Measurements from ENCODE around the gene ADAM15. TPM values are rescaled to one million over a fixed set of nuclear protein-coding genes. Genes with fewer than 3 reads are reported as not detected.

Gene ADAM15
- total RNA-seq, 4 donors from 2014 or later: 90.6 to 196 (median 115) TPM

GRCh38 chr1:155015527-155016230, 35.4 kb upstream of the ADAM15 start:
- Histone ChIP-seq H3K27me3 (no peaks in the 10 kb centered on the region), H3K27ac (peak overlapping the region; percentile 85 to 96 (median 91)), H3K4me1 (peaks cover 36 to 61% (median 52%) of the 10 kb centered on the region in 4 donors), H3K9me3 (no peaks in the 10 kb centered on the region), H3K4me3 (no peak overlapping the region), H3K36me3 (peaks cover 0 to 12% (median 2%) of the 10 kb centered on the region in 4 donors)
- no peak for DNase-seq
- TF ChIP-seq EP300 (IDR thresholded peaks at IDR 0.05; ENCODE audit: low read depth): no peak
- TF ChIP-seq CTCF (IDR thresholded peaks at IDR 0.05): no peak
- TF ChIP-seq POLR2AphosphoS5 (IDR thresholded peaks at IDR 0.05): peak in 2 of 3 donors; percentile 25 to 44
- WGBS, 2 donors (ENCODE audit: low coverage in 1 of 2): 76 to 86% methylated on average over 2 to 16 of the region's 16 CpGs
- intact Hi-C loops (cut with DNase I; ENCODE audit: low total_unique reads): no loop called here
- in situ Hi-C loops (cut with MboI; ENCODE audit: low pct_ligation_motif_present in 1 of 4, low pct_unique_long_range_greater_than_20kb in 1 of 4, low sequenced_read_pairs in 3 of 4): no loop called here

GRCh38 chr1:155016231-155016831, 34.8 kb upstream of the ADAM15 start:
- in situ Hi-C loops (cut with MboI; ENCODE audit: low pct_ligation_motif_present in 1 of 4, low pct_unique_long_range_greater_than_20kb in 1 of 4, low sequenced_read_pairs in 3 of 4): no loop called here
- peak; percentile 67 for DNase-seq
- intact Hi-C loops (cut with DNase I; ENCODE audit: low total_unique reads): no loop called here

GRCh38 chr1:155017041-155017945, 33.8 kb upstream of the ADAM15 start:
- TF ChIP-seq CTCF (IDR thresholded peaks at IDR 0.05) (peak; percentile 97 to 100 (median 99)), POLR2AphosphoS5 (IDR thresholded peaks at IDR 0.05) (peak; percentile 71 to 97 (median 94)), POLR2A (IDR thresholded peaks at IDR 0.05) (peak; percentile 58), EP300 (IDR thresholded peaks at IDR 0.05; ENCODE audit: low read depth) (peak; percentile 100)
- in situ Hi-C loops (cut with MboI; ENCODE audit: low pct_ligation_motif_present in 1 of 4, low pct_unique_long_range_greater_than_20kb in 1 of 4, low sequenced_read_pairs in 3 of 4) (no loop called here), intact Hi-C loops (cut with DNase I; ENCODE audit: low total_unique reads) (no loop called here)
- 0 to 2% methylated on average over 7 to 20 of the region's 49 CpGs for WGBS, 2 donors (ENCODE audit: low coverage in 1 of 2)
- H3K27ac ChIP-seq: peak overlapping the region; percentile 85 to 96 (median 91)
- H3K4me3 ChIP-seq: peak overlapping the region; percentile 17 to 40 (median 33)
- peaks cover 28 to 46% (median 36%) of the 10 kb centered on the region in 4 donors for H3K4me1 ChIP-seq
- peak; percentile 96 for DNase-seq
- H3K36me3 ChIP-seq: peaks cover 0 to 12% (median 2%) of the 10 kb centered on the region in 4 donors
- H3K27me3 ChIP-seq: no peaks in the 10 kb centered on the region
- H3K9me3 ChIP-seq: no peaks in the 10 kb centered on the region

More at GRCh38 chr1:155016231-155016831, 34.8 kb upstream of the ADAM15 start:
- Histone ChIP-seq H3K36me3 (peaks cover 0 to 12% (median 2%) of the 10 kb centered on the region in 4 donors), H3K4me3 (peak overlapping the region in 2 of 4 donors; percentile 36 to 40), H3K9me3 (no peaks in the 10 kb centered on the region), H3K4me1 (peaks cover 34 to 55% (median 46%) of the 10 kb centered on the region in 4 donors), H3K27ac (peak overlapping the region; percentile 85 to 96 (median 91)), H3K27me3 (no peaks in the 10 kb centered on the region)
- no peak for TF ChIP-seq POLR2A (IDR thresholded peaks at IDR 0.05)
- TF ChIP-seq POLR2AphosphoS5 (IDR thresholded peaks at IDR 0.05): peak in 2 of 3 donors; percentile 26 to 53
- WGBS, 2 donors (ENCODE audit: low coverage in 1 of 2): 68% methylated on average over 7 of the region's 26 CpGs; no CpG with 5 or more reads in 1 of the 2 donors

- H3K4me3 ChIP-seq: peak overlapping the region; percentile 17 to 40 (median 27)
- WGBS, 2 donors (ENCODE audit: low coverage in 1 of 2): 51 to 80% methylated on average over 1 to 6 of the region's 6 CpGs
- peaks cover 0 to 12% (median 2%) of the 10 kb centered on the region in 4 donors for H3K36me3 ChIP-seq
- H3K27ac ChIP-seq: peak overlapping the region; percentile 85 to 96 (median 91)
- peaks cover 23 to 39% (median 32%) of the 10 kb centered on the region in 4 donors for H3K4me1 ChIP-seq
- in situ Hi-C loops (cut with MboI; ENCODE audit: low pct_ligation_motif_present in 1 of 4, low pct_unique_long_range_greater_than_20kb in 1 of 4, low sequenced_read_pairs in 3 of 4): no loop called here
- intact Hi-C loops (cut with DNase I; ENCODE audit: low total_unique reads): no loop called here
- H3K27me3 ChIP-seq: no peaks in the 10 kb centered on the region
- H3K9me3 ChIP-seq: no peaks in the 10 kb centered on the region
- no peak for DNase-seq
- TF ChIP-seq POLR2AphosphoS5 (IDR thresholded peaks at IDR 0.05) (no peak), CTCF (IDR thresholded peaks at IDR 0.05) (no peak), EP300 (IDR thresholded peaks at IDR 0.05; ENCODE audit: low read depth) (no peak), POLR2A (IDR thresholded peaks at IDR 0.05) (no peak)
Observed at GRCh38 chr1:155017946-155018316, 33.2 kb upstream of the ADAM15 start.
